Measurements from ENCODE around the gene PLCE1. TPM values are rescaled to one million over a fixed set of nuclear protein-coding genes. Genes with fewer than 3 reads are reported as not detected.

PLCE1 gene
- total and polyA plus RNA-seq, 2 donors (not counting 1 experiment from before 2014, with no cell fraction given), result 0.33 to 1.2 TPM

GRCh38 chr10:93947524-93947923, 46.2 kb upstream of the PLCE1 start:
- Histone ChIP-seq H2AFZ (ENCODE audit: low read length) (no peak overlapping the region), H3K4me2 (ENCODE audit: extremely low read depth, insufficient read depth, low read length) (no peak overlapping the region)
- peak in 1 of 2 donors; percentile 37 for DNase-seq (ENCODE audit: low read depth in 2 of 2)

GRCh38 chr10:93951905-93952304, 41.8 kb upstream of the PLCE1 start:
- no peaks in the 10 kb centered on the region for H3K9me3 ChIP-seq (ENCODE audit: control insufficient read depth, insufficient read depth, low read depth, low read length)
- no peaks in the 10 kb centered on the region for H4K20me1 ChIP-seq (ENCODE audit: control insufficient read depth, extremely low read depth, insufficient read depth, low read length)
- no peak overlapping the region for H3K4me3 ChIP-seq (replicated peaks in 1 of 4; ENCODE audit: control extremely low read depth in 1 of 4, insufficient read depth in 1 of 4, low read depth in 3 of 4, low read length in 4 of 4)
- H3K27me3 ChIP-seq (ENCODE audit: control insufficient read depth, insufficient read depth, low read length), result no peaks in the 10 kb centered on the region
- no peak overlapping the region for H3K4me2 ChIP-seq (ENCODE audit: extremely low read depth, insufficient read depth, low read length)
- no peak for DNase-seq (ENCODE audit: low read depth in 2 of 2)
- TF ChIP-seq CTCF (conservative IDR thresholded peaks at IDR 0.05 in 1 of 2, IDR thresholded peaks at IDR 0.05 in 1 of 2; ENCODE audit: low read depth in 1 of 2, low read length in 2 of 2), result no peak
- H3K27ac ChIP-seq (ENCODE audit: insufficient read depth, low read length), result no peak overlapping the region
- no peaks in the 10 kb centered on the region for H3K79me2 ChIP-seq (ENCODE audit: control insufficient read depth, insufficient read depth, low read length)
- peaks cover 3% of the 10 kb centered on the region for H3K4me1 ChIP-seq (ENCODE audit: control insufficient read depth, extremely low read depth, insufficient read depth, low read length)
- no peaks in the 10 kb centered on the region for H3K36me3 ChIP-seq (ENCODE audit: control insufficient read depth, insufficient read depth, low read length)
- no peak overlapping the region for H2AFZ ChIP-seq (ENCODE audit: low read length)
- no peak overlapping the region for H3K9ac ChIP-seq (ENCODE audit: insufficient read depth, low read length)

More at GRCh38 chr10:93947524-93947923, 46.2 kb upstream of the PLCE1 start:
- Histone ChIP-seq H4K20me1 (ENCODE audit: control insufficient read depth, extremely low read depth, insufficient read depth, low read length) (no peaks in the 10 kb centered on the region), H3K4me1 (ENCODE audit: control insufficient read depth, extremely low read depth, insufficient read depth, low read length) (peaks cover 2% of the 10 kb centered on the region), H3K27ac (ENCODE audit: insufficient read depth, low read length) (no peak overlapping the region), H3K27me3 (ENCODE audit: control insufficient read depth, insufficient read depth, low read length) (no peaks in the 10 kb centered on the region), H3K9ac (ENCODE audit: insufficient read depth, low read length) (no peak overlapping the region), H3K4me3 (replicated peaks in 1 of 4; ENCODE audit: control extremely low read depth in 1 of 4, insufficient read depth in 1 of 4, low read depth in 3 of 4, low read length in 4 of 4) (no peak overlapping the region), H3K36me3 (ENCODE audit: control insufficient read depth, insufficient read depth, low read length) (no peaks in the 10 kb centered on the region), H3K79me2 (ENCODE audit: control insufficient read depth, insufficient read depth, low read length) (no peaks in the 10 kb centered on the region), H3K9me3 (ENCODE audit: control insufficient read depth, insufficient read depth, low read depth, low read length) (no peaks in the 10 kb centered on the region)
- no peak for TF ChIP-seq EZH2 (IDR thresholded peaks at IDR 0.05; ENCODE audit: low read length, missing control alignments)
- TF ChIP-seq CTCF (conservative IDR thresholded peaks at IDR 0.05 in 1 of 2, IDR thresholded peaks at IDR 0.05 in 1 of 2; ENCODE audit: low read depth in 1 of 2, low read length in 2 of 2), result no peak

- H3K9ac ChIP-seq (ENCODE audit: insufficient read depth, low read length), result no peak overlapping the region
- H4K20me1 ChIP-seq (ENCODE audit: control insufficient read depth, extremely low read depth, insufficient read depth, low read length), result no peaks in the 10 kb centered on the region
- TF ChIP-seq CTCF (conservative IDR thresholded peaks at IDR 0.05 in 1 of 2, IDR thresholded peaks at IDR 0.05 in 1 of 2; ENCODE audit: low read depth in 1 of 2, low read length in 2 of 2) (no peak), EZH2 (IDR thresholded peaks at IDR 0.05; ENCODE audit: low read length, missing control alignments) (no peak)
- no peaks in the 10 kb centered on the region for H3K36me3 ChIP-seq (ENCODE audit: control insufficient read depth, insufficient read depth, low read length)
- no peaks in the 10 kb centered on the region for H3K27me3 ChIP-seq (ENCODE audit: control insufficient read depth, insufficient read depth, low read length)
- H3K79me2 ChIP-seq (ENCODE audit: control insufficient read depth, insufficient read depth, low read length), result no peaks in the 10 kb centered on the region
- H2AFZ ChIP-seq (ENCODE audit: low read length), result no peak overlapping the region
- no peak overlapping the region for H3K4me2 ChIP-seq (ENCODE audit: extremely low read depth, insufficient read depth, low read length)
- DNase-seq (ENCODE audit: low read depth in 2 of 2), result no peak
- H3K27ac ChIP-seq (ENCODE audit: insufficient read depth, low read length), result peak overlapping the region; percentile 8
- no peaks in the 10 kb centered on the region for H3K9me3 ChIP-seq (ENCODE audit: control insufficient read depth, insufficient read depth, low read depth, low read length)
- peaks cover 3% of the 10 kb centered on the region for H3K4me1 ChIP-seq (ENCODE audit: control insufficient read depth, extremely low read depth, insufficient read depth, low read length)
- no peak overlapping the region for H3K4me3 ChIP-seq (replicated peaks in 1 of 4; ENCODE audit: control extremely low read depth in 1 of 4, insufficient read depth in 1 of 4, low read depth in 3 of 4, low read length in 4 of 4)
Observed at GRCh38 chr10:93954299-93954698, 39.4 kb upstream of the PLCE1 start.
